D721Med (cell line): ENCODE data around the gene MGLL.

Experiments
- DNase-seq: peaks from one replicate; pipeline ENCODE4 v3.0.0; 2011; ENCODE audit warnings: low spot score; ENCODE audit not compliant: insufficient read length
- FAIRE-seq: peaks from 2 replicates; lab custom pipeline; 2011; peaks lifted over from hg19 to GRCh38; lab: Jason Lieb, UNC
- CTCF ChIP-seq: IDR thresholded peaks from 2 replicates; pipeline ENCODE4 v1.5.1; 2012; ENCODE audit warnings: mild to moderate bottlenecking, control low read depth; ENCODE audit not compliant: insufficient read depth; ENCODE audit errors: missing control alignments

MGLL gene

GRCh38 chr3:127804141-127804540 lies 18.2 kb downstream of the MGLL start:
- FAIRE-seq = no peak
- no peak for DNase-seq
- no peak for TF ChIP-seq CTCF

- FAIRE-seq (no peak), DNase-seq (no peak)
- TF ChIP-seq CTCF = no peak
These were observed 18.7 kb downstream of the MGLL start for GRCh38 chr3:127803619-127804018.

- no peak for TF ChIP-seq CTCF
- FAIRE-seq = no peak
- DNase-seq = no peak
These were observed 19.7 kb downstream of the MGLL start for GRCh38 chr3:127802606-127803005.

- FAIRE-seq = no peak
- DNase-seq = no peak
These were observed 20.5 kb downstream of the MGLL start for GRCh38 chr3:127801731-127802313.

GRCh38 chr3:127800508-127800907 lies 21.8 kb downstream of the MGLL start:
- DNase-seq (no peak), FAIRE-seq (no peak)
- TF ChIP-seq CTCF = no peak

More at GRCh38 chr3:127801731-127802313, 20.5 kb downstream of the MGLL start:
- TF ChIP-seq CTCF = no peak

GRCh38 chr3:127799476-127800222 lies 22.7 kb downstream of the MGLL start:
- TF ChIP-seq CTCF = no peak
- DNase-seq = no peak
- no peak for FAIRE-seq

- TF ChIP-seq CTCF = no peak
- DNase-seq (no peak), FAIRE-seq (no peak)
These were observed 23.6 kb downstream of the MGLL start for GRCh38 chr3:127798716-127799115.
